Measurements from ENCODE around the gene CSH2. TPM values are rescaled to one million over a fixed set of nuclear protein-coding genes. Genes with fewer than 3 reads are reported as not detected.
"Not testable (repeated sequence)": the region's sequence is repeated elsewhere in the genome, so short reads cannot be mapped to it uniquely, and the experiment has no call there.

Gene CSH2
- not detected for total RNA-seq

- H3K4me3 Mint-ChIP-seq; H3K4me1 Mint-ChIP-seq; H3K36me3 Mint-ChIP-seq (ENCODE audit: low read depth); H3K27ac Mint-ChIP-seq; CTCF ChIA-PET; POLR2A ChIA-PET; DNase-seq; H3K9me3 Mint-ChIP-seq: not testable (repeated sequence)
- peaks cover 13% of the 10 kb centered on the region for H3K27me3 Mint-ChIP-seq
These were observed at the start of gene CSH2 for GRCh38 chr17:63873577-63873976. Gene CSH2, minus strand, starts transcription at chr17:63873677. Its CDS starts 63 bp downstream, at chr17:63873614.

- H3K9me3 Mint-ChIP-seq; H3K27ac Mint-ChIP-seq; H3K4me1 Mint-ChIP-seq; DNase-seq; POLR2A ChIA-PET; H3K27me3 Mint-ChIP-seq; H3K36me3 Mint-ChIP-seq (ENCODE audit: low read depth); H3K4me3 Mint-ChIP-seq: not testable (repeated sequence)
- CTCF ChIA-PET = interaction anchor here (0.6 to 1.4 kb wide), 2 partner anchors 51 to 103 kb away, joined by 3 to 4 read pairs; partner anchors contain the start of gene SCN4A
These were observed 48.9 kb upstream of the CSH2 start for GRCh38 chr17:63922402-63922801.

- POLR2A ChIA-PET; H3K9me3 Mint-ChIP-seq; H3K4me3 Mint-ChIP-seq; DNase-seq; H3K27me3 Mint-ChIP-seq; H3K4me1 Mint-ChIP-seq; H3K36me3 Mint-ChIP-seq (ENCODE audit: low read depth); H3K27ac Mint-ChIP-seq: not testable (repeated sequence)
- CTCF ChIA-PET = interaction anchor here (0.6 to 3.7 kb wide), 4 partner anchors 26 to 213 kb away, joined by 4 to 35 read pairs (median 10); no protein-coding TSS in a partner anchor
These were observed 47.3 kb upstream of the CSH2 start for GRCh38 chr17:63920779-63921178.

- H3K27ac Mint-ChIP-seq; H3K4me3 Mint-ChIP-seq; H3K36me3 Mint-ChIP-seq (ENCODE audit: low read depth); POLR2A ChIA-PET; H3K27me3 Mint-ChIP-seq; H3K4me1 Mint-ChIP-seq; DNase-seq; H3K9me3 Mint-ChIP-seq: not testable (repeated sequence)
- CTCF ChIA-PET = interaction anchor here (0.6 to 3.7 kb wide), 27 partner anchors 11 to 258 kb away, joined by 3 to 35 read pairs (median 4); partner anchors contain the start of genes CD79B and ERN1
These were observed 46.6 kb upstream of the CSH2 start for GRCh38 chr17:63920050-63920449.

GRCh38 chr17:63919311-63919723, 45.8 kb upstream of the CSH2 start:
- H3K36me3 Mint-ChIP-seq (ENCODE audit: low read depth) = no peaks in the 10 kb centered on the region
- peaks cover 4% of the 10 kb centered on the region for H3K27me3 Mint-ChIP-seq
- peaks cover 7% of the 10 kb centered on the region for H3K4me1 Mint-ChIP-seq
- H3K4me3 Mint-ChIP-seq = no peak overlapping the region
- DNase-seq = peak; percentile 83
- ChIA-PET CTCF (interaction anchor here (0.6 to 3.7 kb wide), 37 partner anchors 12 to 259 kb away, joined by 3 to 35 read pairs (median 4); partner anchors contain the start of genes CD79B, ERN1 and ICAM2), POLR2A (no interaction called here)
- H3K27ac Mint-ChIP-seq = no peak overlapping the region
- no peaks in the 10 kb centered on the region for H3K9me3 Mint-ChIP-seq

GRCh38 chr17:63918789-63919305, 45.4 kb upstream of the CSH2 start, which contains the start of gene GH1:
Gene GH1, minus strand, starts transcription at chr17:63918839. Its CDS starts 63 bp downstream, at chr17:63918776.
- H3K36me3 Mint-ChIP-seq (ENCODE audit: low read depth); H3K27me3 Mint-ChIP-seq; H3K9me3 Mint-ChIP-seq; H3K27ac Mint-ChIP-seq; DNase-seq; H3K4me1 Mint-ChIP-seq; POLR2A ChIA-PET; H3K4me3 Mint-ChIP-seq: not testable (repeated sequence)
- CTCF ChIA-PET = interaction anchor here (0.6 to 3.7 kb wide), 31 partner anchors 12 to 281 kb away, joined by 3 to 35 read pairs (median 4); partner anchors contain the start of genes CD79B and ICAM2

GRCh38 chr17:63918305-63918704, 44.8 kb upstream of the CSH2 start:
- ChIA-PET POLR2A (interaction anchor here (0.6 kb wide), 1 partner anchor 610 kb away, joined by 3 read pairs; no protein-coding TSS in a partner anchor), CTCF (interaction anchor here (0.6 to 3.7 kb wide), 18 partner anchors 13 to 282 kb away, joined by 3 to 35 read pairs (median 4); partner anchors contain the start of genes CD79B and ICAM2)
- H3K4me3 Mint-ChIP-seq = no peak overlapping the region

GRCh38 chr17:63917646-63918045, 44.2 kb upstream of the CSH2 start:
- Mint-ChIP-seq H3K4me1 (peaks cover 9% of the 10 kb centered on the region), H3K9me3 (no peaks in the 10 kb centered on the region), H3K27ac (no peak overlapping the region), H3K27me3 (peaks cover 4% of the 10 kb centered on the region), H3K4me3 (no peak overlapping the region), H3K36me3 (ENCODE audit: low read depth) (no peaks in the 10 kb centered on the region)
- no peak for DNase-seq
- CTCF ChIA-PET = interaction anchor here (1.0 to 3.7 kb wide), 10 partner anchors 13 to 282 kb away, joined by 3 to 35 read pairs (median 4); partner anchors contain the start of gene CD79B
- POLR2A ChIA-PET = no interaction called here

More at GRCh38 chr17:63918305-63918704, 44.8 kb upstream of the CSH2 start:
- DNase-seq = no peak
- Mint-ChIP-seq H3K27me3 (peaks cover 4% of the 10 kb centered on the region), H3K4me1 (peaks cover 7% of the 10 kb centered on the region), H3K9me3 (no peaks in the 10 kb centered on the region), H3K36me3 (ENCODE audit: low read depth) (no peaks in the 10 kb centered on the region), H3K27ac (no peak overlapping the region)

- H3K4me1 Mint-ChIP-seq; H3K27me3 Mint-ChIP-seq; DNase-seq; H3K36me3 Mint-ChIP-seq (ENCODE audit: low read depth); POLR2A ChIA-PET; H3K4me3 Mint-ChIP-seq; H3K27ac Mint-ChIP-seq; H3K9me3 Mint-ChIP-seq: not testable (repeated sequence)
- CTCF ChIA-PET = interaction anchor here (1.0 to 3.7 kb wide), 4 partner anchors 29 to 111 kb away, joined by 3 to 35 read pairs (median 8); no protein-coding TSS in a partner anchor
These were observed 43.7 kb upstream of the CSH2 start for GRCh38 chr17:63917206-63917605.

- no peak overlapping the region for H3K27ac Mint-ChIP-seq
- ChIA-PET CTCF (interaction anchor here (1.6 kb wide), 2 partner anchors 30 to 34 kb away, joined by 3 to 4 read pairs; no protein-coding TSS in a partner anchor), POLR2A (no interaction called here)
- H3K36me3 Mint-ChIP-seq (ENCODE audit: low read depth) = no peaks in the 10 kb centered on the region
- H3K4me3 Mint-ChIP-seq = no peak overlapping the region
- H3K4me1 Mint-ChIP-seq = peaks cover 9% of the 10 kb centered on the region
- peaks cover 7% of the 10 kb centered on the region for H3K27me3 Mint-ChIP-seq
- DNase-seq = no peak
- H3K9me3 Mint-ChIP-seq = no peaks in the 10 kb centered on the region
These were observed 43.2 kb upstream of the CSH2 start for GRCh38 chr17:63916566-63917185.

- not testable (repeated sequence) for H3K4me1 Mint-ChIP-seq
These were observed 42.3 kb upstream of the CSH2 start for GRCh38 chr17:63915753-63916152.

GRCh38 chr17:63914471-63914870, 41.0 kb upstream of the CSH2 start:
- Mint-ChIP-seq H3K27ac (no peak overlapping the region), H3K27me3 (peaks cover 7% of the 10 kb centered on the region), H3K9me3 (no peaks in the 10 kb centered on the region), H3K36me3 (ENCODE audit: low read depth) (no peaks in the 10 kb centered on the region), H3K4me1 (peaks cover 8% of the 10 kb centered on the region), H3K4me3 (no peak overlapping the region)
- ChIA-PET POLR2A (no interaction called here), CTCF (interaction anchor here (1.2 to 1.5 kb wide), 2 partner anchors 32 to 111 kb away, joined by 3 to 5 read pairs; no protein-coding TSS in a partner anchor)
- no peak for DNase-seq

More at GRCh38 chr17:63915753-63916152, 42.3 kb upstream of the CSH2 start:
- DNase-seq; H3K27ac Mint-ChIP-seq; H3K4me3 Mint-ChIP-seq; H3K36me3 Mint-ChIP-seq (ENCODE audit: low read depth); H3K9me3 Mint-ChIP-seq; H3K27me3 Mint-ChIP-seq; POLR2A ChIA-PET: not testable (repeated sequence)
- CTCF ChIA-PET = interaction anchor here (1.2 to 1.6 kb wide), 2 partner anchors 31 to 110 kb away, joined by 3 read pairs; no protein-coding TSS in a partner anchor

- Mint-ChIP-seq H3K4me1 (peaks cover 3% of the 10 kb centered on the region), H3K27ac (no peak overlapping the region), H3K9me3 (no peaks in the 10 kb centered on the region), H3K27me3 (peaks cover 12% of the 10 kb centered on the region), H3K36me3 (ENCODE audit: low read depth) (no peaks in the 10 kb centered on the region), H3K4me3 (no peak overlapping the region)
- DNase-seq = peak; percentile 68
- ChIA-PET CTCF (interaction anchor here (0.8 to 3.7 kb wide), 12 partner anchors 11 to 234 kb away, joined by 3 to 16 read pairs (median 5); partner anchors contain the start of gene ICAM2), POLR2A (no interaction called here)
These were observed 38.2 kb upstream of the CSH2 start for GRCh38 chr17:63911657-63912100.

All from activated CD4-positive, alpha-beta T cell treated with anti-CD3 and anti-CD28 coated beads, Interleukin-2, amount 10 ng/mL, durations not matched to agents 7 days and 5 days (primary cell).